Measurements from ENCODE around the gene SIRT5.

- no peak for TF ChIP-seq POLR2AphosphoS5 (IDR thresholded peaks at IDR 0.05)
- no peak for TF ChIP-seq CTCF (IDR thresholded peaks at IDR 0.05)
- TF ChIP-seq EP300 (IDR thresholded peaks at IDR 0.05) = no peak
- TF ChIP-seq POLR2A (IDR thresholded peaks at IDR 0.05) = no peak
These were observed 14.3 kb upstream of the SIRT5 start for GRCh38 chr6:13559968-13560650.

Measured in gastroesophageal sphincter (tissue), 3 donors.